SK-N-SH (cell line): ENCODE data around the gene GPR39. TPM values are rescaled to one million over a fixed set of nuclear protein-coding genes. Genes with fewer than 3 reads are reported as not detected.

ENCODE experiments used
- CTCF ChIA-PET: fragments of 300-600, 350-600 bp; formaldehyde crosslinking; extraction: SDS; loops from one replicate; lab custom pipeline; 2021; lab: Yijun Ruan, JAX
- POLR2A ChIA-PET: fragments of 350-600 bp; sonication (Branson Sonifier 250); formaldehyde crosslinking; extraction: SDS; loops from one replicate; lab custom pipeline; 2020; ENCODE audit warnings: antibody characterized with exemption, inconsistent platforms; lab: Yijun Ruan, JAX
- DNase-seq: peaks from one replicate; pipeline ENCODE4 v3.0.0; 2012
- H2AFZ ChIP-seq: fragments of 200-600 bp; sonication (generic); 2 replicates; pipeline ENCODE4 v1.8.1; 2016; ENCODE audit warnings: antibody characterized with exemption, mild to moderate bottlenecking, low read depth
- H3F3A ChIP-seq: fragments of 200-600 bp; sonication (generic); replicated peaks from 2 replicates; pipeline ENCODE3; 2016; ENCODE audit warnings: antibody characterized with exemption, mild to moderate bottlenecking; ENCODE audit not compliant: insufficient read depth
- H3K27ac ChIP-seq, 2 experiments: fragments of 200-500 bp in 1 of 2; fragments of 200-600 bp in 1 of 2; sonication (Bioruptor generic) in 1 of 2; sonication (generic), shearing (Covaris generic) in 1 of 2; 2 replicates each; pipeline versions ENCODE4 v1.5.1 to v1.6.1; 2014 to 2016; ENCODE audit warnings: low read depth in 2 of 2, inconsistent platforms in 1 of 2, low read length in 1 of 2, mild to moderate bottlenecking in 1 of 2, mixed read lengths in 1 of 2
- H3K27me3 ChIP-seq: fragments of 200-600 bp; sonication (generic), shearing (Covaris generic); 2 replicates; pipeline ENCODE4 v1.6.1; 2016; ENCODE audit warnings: mixed run types; ENCODE audit not compliant: insufficient read depth
- H3K36me3 ChIP-seq, 2 experiments: fragments of 200-500 bp in 1 of 2; fragments of 200-600 bp in 1 of 2; sonication (Bioruptor generic) in 1 of 2; sonication (generic) in 1 of 2; replicated peaks in 1 of 2; 2 replicates each; pipeline versions ENCODE3 to v1.5.1; 2014 to 2016; ENCODE audit warnings: low read length in 1 of 2, mild to moderate bottlenecking in 1 of 2; ENCODE audit not compliant: insufficient read depth in 2 of 2, control insufficient read depth in 1 of 2
- H3K4me1 ChIP-seq, 2 experiments: fragments of 200-500 bp in 1 of 2; fragments of 200-600 bp in 1 of 2; sonication (Bioruptor generic) in 1 of 2; sonication (generic), shearing (Covaris generic) in 1 of 2; 2 replicates each; pipeline versions ENCODE4 v1.5.1 to v1.6.1; 2014 to 2016; ENCODE audit warnings: low read depth in 1 of 2, low read length in 1 of 2, mixed run types in 1 of 2; ENCODE audit not compliant: insufficient read depth in 2 of 2, control insufficient read depth in 1 of 2
- H3K4me2 ChIP-seq: fragments of 200-600 bp; sonication (generic), shearing (Covaris generic); 2 replicates; pipeline ENCODE4 v1.6.1; 2017; ENCODE audit warnings: mixed run types
- H3K4me3 ChIP-seq, 2 experiments: fragments of 200-500 bp in 1 of 2; fragments of 200-600 bp in 1 of 2; sonication (Bioruptor generic) in 1 of 2; sonication (generic), shearing (Covaris generic) in 1 of 2; 2 replicates each; pipeline versions ENCODE4 v1.5.1 to v1.8.1; 2014 to 2016; ENCODE audit warnings: low read depth in 2 of 2, inconsistent platforms in 1 of 2, low read length in 1 of 2, mild to moderate bottlenecking in 1 of 2, mixed read lengths in 1 of 2, moderate library complexity in 1 of 2
- H3K79me2 ChIP-seq: fragments of 200-600 bp; sonication (generic); 2 replicates; pipeline ENCODE4 v1.8.1; 2017; ENCODE audit warnings: mild to moderate bottlenecking; ENCODE audit not compliant: insufficient read depth
- H3K9ac ChIP-seq: fragments of 200-600 bp; sonication (generic); 2 replicates; pipeline ENCODE4 v1.6.1; 2017; ENCODE audit warnings: mixed run types
- H3K9me2 ChIP-seq: fragments of 200-600 bp; sonication (generic); 2 replicates; pipeline ENCODE4 v1.6.1; 2017; ENCODE audit warnings: mixed run types
- H3K9me3 ChIP-seq: fragments of 200-600 bp; sonication (generic); 2 replicates; pipeline ENCODE4 v1.6.1; 2017; ENCODE audit warnings: mixed run types, mild to moderate bottlenecking, moderate library complexity
- H4K20me1 ChIP-seq: fragments of 200-600 bp; sonication (generic); 2 replicates; pipeline ENCODE4 v1.6.1; 2017; ENCODE audit warnings: mild to moderate bottlenecking, mixed run types; ENCODE audit not compliant: insufficient read depth
- ELF1 ChIP-seq: IDR thresholded peaks from 2 replicates; pipeline ENCODE4 v1.4.0; 2012
- EP300 ChIP-seq, 2 experiments: IDR thresholded peaks; 2 replicates each; pipeline versions ENCODE4 v1.4.0 to v1.6.1; 2012; ENCODE audit warnings: borderline replicate concordance in 1 of 2, low read depth in 1 of 2, low read length in 1 of 2
- FOSL2 ChIP-seq: IDR thresholded peaks from 2 replicates; pipeline ENCODE4 v1.4.0; 2012; ENCODE audit warnings: low read depth, mild to moderate bottlenecking, moderate library complexity, borderline replicate concordance
- FOXM1 ChIP-seq: IDR thresholded peaks from 2 replicates; pipeline ENCODE4 v1.4.0; 2012; ENCODE audit warnings: low read depth, mild to moderate bottlenecking
- GABPA ChIP-seq: IDR thresholded peaks from 2 replicates; pipeline ENCODE4 v1.4.0; 2012; ENCODE audit warnings: low read depth, mild to moderate bottlenecking
- MXI1 ChIP-seq: IDR thresholded peaks from 2 replicates; pipeline ENCODE4 v1.6.1; 2012; ENCODE audit warnings: mild to moderate bottlenecking, low read depth, low read length, improper control_type of control experiment
- NRF1 ChIP-seq: IDR thresholded peaks from 2 replicates; pipeline ENCODE4 v1.6.1; 2012; ENCODE audit warnings: low read depth, mild to moderate bottlenecking, low read length
- POLR2AphosphoS5 ChIP-seq: IDR thresholded peaks from 2 replicates; pipeline ENCODE4 v1.6.1; 2012; ENCODE audit warnings: low read depth, low read length
- RCOR1 ChIP-seq: fragments of 150-350 bp; IDR thresholded peaks from 2 replicates; pipeline ENCODE4 v1.6.1; 2017; ENCODE audit warnings: antibody characterized with exemption, low read length
- TCF12 ChIP-seq: IDR thresholded peaks from 2 replicates; pipeline ENCODE4 v1.4.0; 2012
- TEAD4 ChIP-seq: IDR thresholded peaks from 2 replicates; pipeline ENCODE4 v1.4.0; 2012; ENCODE audit warnings: mild to moderate bottlenecking, borderline replicate concordance; ENCODE audit not compliant: insufficient read depth
- WGBS: methylation state at CpG from one replicate; pipeline ENCODE4 v1.1.6; 2017; ENCODE audit warnings: low lambda C conversion rate; 5-methylcytosine and 5-hydroxymethylcytosine counted together
- polyA plus RNA-seq, 3 experiments: library from polyadenylated mRNA; depleted of rRNA; stranded (reverse); fragments of >200 nt; gene quantifications; 2 replicates each; pipeline ENCODE4 v1.2.3, GENCODE V29; 2012
- TF ChIP-seq, protein P1 (sequence below): IDR thresholded peaks from 2 replicates; pipeline ENCODE4; 2012
- TF ChIP-seq, protein P2 (sequence below): fragments of 150-350 bp; IDR thresholded peaks from 2 replicates; pipeline ENCODE4 v1.6.1; 2017; ENCODE audit warnings: antibody characterized with exemption, low read length, low read depth, borderline replicate concordance
- TF ChIP-seq, protein P3 (sequence below): IDR thresholded peaks from 2 replicates; pipeline ENCODE4 v1.4.0; 2012; ENCODE audit warnings: low read depth, borderline replicate concordance

The GPR39 gene
- polyA plus RNA-seq, 1 of the 3 experiments (the other 2 are of a cell fraction) = 2.3 TPM

DNA sequence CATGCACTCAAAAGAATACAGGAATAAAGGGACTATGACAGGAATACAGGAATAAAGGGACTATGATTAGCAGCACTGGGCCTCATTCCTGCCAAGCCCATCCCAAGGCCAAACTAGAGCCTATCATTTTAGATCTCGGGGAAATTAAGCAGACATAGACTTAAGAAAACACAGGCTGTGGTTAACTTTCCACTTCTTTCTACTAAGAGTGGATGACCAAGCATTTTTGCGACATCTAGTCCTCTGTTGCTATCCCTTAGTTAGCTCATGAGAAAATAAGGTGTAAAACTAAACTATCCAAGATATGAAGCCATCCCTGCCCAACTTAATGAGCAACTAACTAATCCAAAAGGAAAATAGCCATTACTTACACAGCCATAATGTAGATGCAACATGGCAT, 247.5 kb downstream of the GPR39 start:
- DNase-seq = no peak
- H3K4me1 ChIP-seq = peaks cover 0 to 9% of the 10 kb centered on the region in 2 experiments; a peak in 1 of 4 replicates
- ChIA-PET CTCF (interaction anchor here (1.8 to 3.9 kb wide), 3 partner anchors 12 to 507 kb away, joined by 6 to 21 read pairs (median 9); no protein-coding TSS in a partner anchor), POLR2A (no interaction called here)
- H2AFZ ChIP-seq = no peak overlapping the region
- H3K9ac ChIP-seq = no peak overlapping the region
- no peak overlapping the region for H3K4me2 ChIP-seq
- 74% methylated on average over 2 of the region's 2 CpGs for WGBS
- H3K9me2 ChIP-seq = no peaks in the 10 kb centered on the region
- no peak overlapping the region for H3K4me3 ChIP-seq
- no peaks in the 10 kb centered on the region for H3K27me3 ChIP-seq
- TF ChIP-seq, protein P1, sequence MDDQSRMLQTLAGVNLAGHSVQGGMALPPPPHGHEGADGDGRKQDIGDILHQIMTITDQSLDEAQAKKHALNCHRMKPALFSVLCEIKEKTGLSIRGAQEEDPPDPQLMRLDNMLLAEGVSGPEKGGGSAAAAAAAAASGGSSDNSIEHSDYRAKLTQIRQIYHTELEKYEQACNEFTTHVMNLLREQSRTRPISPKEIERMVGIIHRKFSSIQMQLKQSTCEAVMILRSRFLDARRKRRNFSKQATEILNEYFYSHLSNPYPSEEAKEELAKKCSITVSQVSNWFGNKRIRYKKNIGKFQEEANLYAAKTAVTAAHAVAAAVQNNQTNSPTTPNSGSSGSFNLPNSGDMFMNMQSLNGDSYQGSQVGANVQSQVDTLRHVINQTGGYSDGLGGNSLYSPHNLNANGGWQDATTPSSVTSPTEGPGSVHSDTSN = no peak
- TF ChIP-seq TCF12 (no peak), FOXM1 (no peak), NRF1 (no peak), RCOR1 (no peak), EP300 (IDR thresholded peaks at IDR 0.05; ENCODE audit: borderline replicate concordance in 1 of 2, low read depth in 1 of 2, low read length in 1 of 2) (no peak), GABPA (no peak), ELF1 (no peak), MXI1 (no peak), TEAD4 (no peak), POLR2AphosphoS5 (no peak), FOSL2 (no peak)
- TF ChIP-seq, protein P2, sequence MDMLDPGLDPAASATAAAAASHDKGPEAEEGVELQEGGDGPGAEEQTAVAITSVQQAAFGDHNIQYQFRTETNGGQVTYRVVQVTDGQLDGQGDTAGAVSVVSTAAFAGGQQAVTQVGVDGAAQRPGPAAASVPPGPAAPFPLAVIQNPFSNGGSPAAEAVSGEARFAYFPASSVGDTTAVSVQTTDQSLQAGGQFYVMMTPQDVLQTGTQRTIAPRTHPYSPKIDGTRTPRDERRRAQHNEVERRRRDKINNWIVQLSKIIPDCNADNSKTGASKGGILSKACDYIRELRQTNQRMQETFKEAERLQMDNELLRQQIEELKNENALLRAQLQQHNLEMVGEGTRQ = no peak
- TF ChIP-seq, protein P3, sequence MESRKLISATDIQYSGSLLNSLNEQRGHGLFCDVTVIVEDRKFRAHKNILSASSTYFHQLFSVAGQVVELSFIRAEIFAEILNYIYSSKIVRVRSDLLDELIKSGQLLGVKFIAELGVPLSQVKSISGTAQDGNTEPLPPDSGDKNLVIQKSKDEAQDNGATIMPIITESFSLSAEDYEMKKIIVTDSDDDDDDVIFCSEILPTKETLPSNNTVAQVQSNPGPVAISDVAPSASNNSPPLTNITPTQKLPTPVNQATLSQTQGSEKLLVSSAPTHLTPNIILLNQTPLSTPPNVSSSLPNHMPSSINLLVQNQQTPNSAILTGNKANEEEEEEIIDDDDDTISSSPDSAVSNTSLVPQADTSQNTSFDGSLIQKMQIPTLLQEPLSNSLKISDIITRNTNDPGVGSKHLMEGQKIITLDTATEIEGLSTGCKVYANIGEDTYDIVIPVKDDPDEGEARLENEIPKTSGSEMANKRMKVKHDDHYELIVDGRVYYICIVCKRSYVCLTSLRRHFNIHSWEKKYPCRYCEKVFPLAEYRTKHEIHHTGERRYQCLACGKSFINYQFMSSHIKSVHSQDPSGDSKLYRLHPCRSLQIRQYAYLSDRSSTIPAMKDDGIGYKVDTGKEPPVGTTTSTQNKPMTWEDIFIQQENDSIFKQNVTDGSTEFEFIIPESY = no peak
- H4K20me1 ChIP-seq = no peaks in the 10 kb centered on the region
- H3K27ac ChIP-seq = peak overlapping the region in 1 of 2 experiments; percentile 50; a peak in 1 of 4 replicates
- peaks cover 0 to 13% of the 10 kb centered on the region in 2 experiments for H3K36me3 ChIP-seq
- H3K9me3 ChIP-seq = no peaks in the 10 kb centered on the region
- no peaks in the 10 kb centered on the region; the same call in 1 of the 2 replicates for H3K79me2 ChIP-seq
- no peaks in the 10 kb centered on the region for H3F3A ChIP-seq
